Measurements from ENCODE around the gene SLC6A1.

Gene SLC6A1

DNA sequence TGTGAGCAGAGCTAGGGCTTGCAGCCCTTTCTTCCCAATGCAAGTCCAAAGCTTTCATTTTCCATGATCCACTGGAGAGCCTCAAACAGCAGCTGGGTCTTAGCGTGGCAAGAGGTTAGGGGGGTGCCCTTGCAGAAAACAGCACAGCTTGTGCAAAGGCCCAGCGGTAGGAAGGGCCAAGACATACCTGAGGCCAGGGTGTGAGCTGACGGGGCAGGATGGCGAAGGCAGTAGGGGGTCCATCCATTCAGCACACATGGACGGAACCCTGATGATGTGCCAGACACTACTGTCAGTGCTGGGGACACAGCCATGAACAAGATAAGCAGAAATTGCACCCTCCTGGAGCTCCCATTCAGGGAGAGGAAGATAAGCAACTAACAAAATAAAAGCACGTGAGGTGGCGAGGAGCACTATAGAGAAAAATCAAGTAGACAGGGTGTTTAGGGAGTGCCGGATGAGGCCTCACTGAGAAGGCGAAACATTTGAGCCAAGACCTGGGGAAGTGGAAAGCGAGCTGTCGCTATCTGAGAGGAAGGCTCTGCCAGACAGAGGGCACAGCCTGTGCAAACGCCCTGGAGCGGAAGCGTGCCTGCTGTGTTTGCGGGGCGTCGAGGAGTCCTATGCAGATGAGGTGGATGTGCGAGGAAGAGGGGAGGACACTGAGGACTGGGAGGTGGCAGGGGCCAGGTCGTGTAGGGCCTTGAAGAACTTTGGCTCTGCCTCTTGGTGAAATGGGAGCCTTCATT is 43.4 kb downstream of the SLC6A1 start:
- ChIA-PET CTCF (interaction anchor here (0.8 to 2.2 kb wide), 2 partner anchors 24 to 53 kb away, joined by 3 to 6 read pairs; no protein-coding TSS in a partner anchor), POLR2A (no interaction called here)
- DNase-seq (ENCODE audit: low read depth, low spot score): no peak
- H3K4me3 ChIP-seq (ENCODE audit: low read depth, low read length): no peak overlapping the region
- TF ChIP-seq, protein P1, sequence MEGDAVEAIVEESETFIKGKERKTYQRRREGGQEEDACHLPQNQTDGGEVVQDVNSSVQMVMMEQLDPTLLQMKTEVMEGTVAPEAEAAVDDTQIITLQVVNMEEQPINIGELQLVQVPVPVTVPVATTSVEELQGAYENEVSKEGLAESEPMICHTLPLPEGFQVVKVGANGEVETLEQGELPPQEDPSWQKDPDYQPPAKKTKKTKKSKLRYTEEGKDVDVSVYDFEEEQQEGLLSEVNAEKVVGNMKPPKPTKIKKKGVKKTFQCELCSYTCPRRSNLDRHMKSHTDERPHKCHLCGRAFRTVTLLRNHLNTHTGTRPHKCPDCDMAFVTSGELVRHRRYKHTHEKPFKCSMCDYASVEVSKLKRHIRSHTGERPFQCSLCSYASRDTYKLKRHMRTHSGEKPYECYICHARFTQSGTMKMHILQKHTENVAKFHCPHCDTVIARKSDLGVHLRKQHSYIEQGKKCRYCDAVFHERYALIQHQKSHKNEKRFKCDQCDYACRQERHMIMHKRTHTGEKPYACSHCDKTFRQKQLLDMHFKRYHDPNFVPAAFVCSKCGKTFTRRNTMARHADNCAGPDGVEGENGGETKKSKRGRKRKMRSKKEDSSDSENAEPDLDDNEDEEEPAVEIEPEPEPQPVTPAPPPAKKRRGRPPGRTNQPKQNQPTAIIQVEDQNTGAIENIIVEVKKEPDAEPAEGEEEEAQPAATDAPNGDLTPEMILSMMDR (IDR thresholded peaks at IDR 0.05; ENCODE audit: insufficient read depth, low read length, missing control alignments): no peak

DNA sequence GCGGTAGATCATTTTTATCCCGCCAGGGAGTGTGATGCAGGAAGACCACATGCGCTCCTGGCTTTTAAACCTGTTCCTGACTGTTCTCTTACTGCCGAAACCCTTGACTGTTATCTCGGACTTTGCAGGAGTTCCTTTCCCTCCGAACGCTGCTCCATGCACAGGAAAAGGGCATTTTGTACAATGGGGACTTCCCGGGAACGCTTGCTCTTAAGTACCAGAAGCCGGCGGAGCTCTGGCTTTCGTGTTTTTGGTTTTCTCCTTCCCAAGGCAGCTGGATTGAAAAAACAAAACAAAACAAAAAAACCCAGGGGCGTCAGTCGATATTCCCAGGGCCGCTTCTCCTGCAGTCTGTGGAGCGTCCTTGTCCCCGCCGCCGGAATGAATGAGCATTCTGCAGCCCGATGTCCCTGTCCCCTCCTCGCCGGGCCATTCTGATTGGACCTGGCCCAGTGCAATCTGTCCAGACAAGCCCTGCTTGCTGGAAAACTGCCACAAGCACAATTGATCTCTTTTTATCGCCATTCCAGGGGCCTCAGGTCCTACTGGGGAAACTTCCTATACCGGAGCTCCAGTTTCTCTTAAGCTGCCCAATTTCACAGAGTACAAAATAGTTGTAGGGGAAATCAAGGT is 44.8 kb downstream of the SLC6A1 start:
- H3K4me3 ChIP-seq (ENCODE audit: low read depth, low read length): no peak overlapping the region
- ChIA-PET POLR2A (no interaction called here), CTCF (interaction anchor here (1.6 to 2.2 kb wide), 2 partner anchors 23 to 55 kb away, joined by 6 read pairs; no protein-coding TSS in a partner anchor)
- DNase-seq (ENCODE audit: low read depth, low spot score): no peak
- TF ChIP-seq, protein P1 (IDR thresholded peaks at IDR 0.05; ENCODE audit: insufficient read depth, low read length, missing control alignments): no peak

DNA sequence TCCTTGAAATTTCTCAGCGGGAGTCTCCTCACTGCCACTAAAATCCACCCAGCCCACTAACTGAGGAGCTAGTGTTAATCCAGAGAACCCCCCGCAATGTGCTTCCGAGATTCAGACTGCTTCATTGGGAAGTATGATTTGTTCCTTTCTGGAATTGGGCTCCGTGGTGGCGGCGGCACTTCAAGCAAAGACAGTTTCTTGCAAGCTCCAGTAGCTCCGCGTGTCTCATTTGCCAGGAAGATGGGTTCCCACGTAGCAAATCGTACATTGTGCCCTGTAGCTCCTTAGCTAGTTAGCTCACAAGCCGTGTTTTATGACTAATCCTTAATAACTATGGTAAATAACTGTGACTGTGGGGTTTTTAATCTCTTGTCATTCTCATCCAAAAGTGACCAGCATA is 45.4 kb downstream of the SLC6A1 start:
- H3K4me3 ChIP-seq (ENCODE audit: low read depth, low read length): no peak overlapping the region
- no peak for DNase-seq (ENCODE audit: low read depth, low spot score)
- CTCF ChIA-PET: interaction anchor here (1.6 kb wide), 1 partner anchor 22 kb away, joined by 6 read pairs; no protein-coding TSS in a partner anchor
- POLR2A ChIA-PET: no interaction called here
- TF ChIP-seq, protein P1 (IDR thresholded peaks at IDR 0.05; ENCODE audit: insufficient read depth, low read length, missing control alignments): no peak

DNA sequence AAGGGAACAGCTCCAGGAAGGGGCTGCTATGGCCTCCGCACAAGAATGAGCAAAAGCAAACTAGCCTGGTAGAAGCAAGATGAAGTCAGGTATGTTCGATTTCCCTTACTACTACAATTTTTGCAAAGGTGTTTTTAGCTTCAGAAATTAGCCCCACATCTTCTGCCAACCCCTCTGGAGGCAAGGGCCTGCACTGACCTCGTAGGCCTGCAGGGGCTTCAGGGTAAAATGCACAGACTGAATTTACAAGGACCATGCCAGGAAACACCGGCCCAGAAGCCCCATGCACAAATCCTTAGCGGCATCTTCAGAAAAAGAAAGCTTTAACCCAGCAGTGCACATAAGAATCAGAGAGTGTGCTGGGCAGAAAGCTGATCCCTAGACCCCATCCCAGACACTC is 53.0 kb downstream of the SLC6A1 start:
- TF ChIP-seq, protein P1 (IDR thresholded peaks at IDR 0.05; ENCODE audit: insufficient read depth, low read length, missing control alignments): no peak
- CTCF ChIA-PET: interaction anchor here (1.0 to 2.6 kb wide), 3 partner anchors 15 to 290 kb away, joined by 3 to 10 read pairs (median 4); no protein-coding TSS in a partner anchor
- POLR2A ChIA-PET: no interaction called here
- no peak for DNase-seq (ENCODE audit: low read depth, low spot score)
- H3K4me3 ChIP-seq (ENCODE audit: low read depth, low read length): no peak overlapping the region

DNA sequence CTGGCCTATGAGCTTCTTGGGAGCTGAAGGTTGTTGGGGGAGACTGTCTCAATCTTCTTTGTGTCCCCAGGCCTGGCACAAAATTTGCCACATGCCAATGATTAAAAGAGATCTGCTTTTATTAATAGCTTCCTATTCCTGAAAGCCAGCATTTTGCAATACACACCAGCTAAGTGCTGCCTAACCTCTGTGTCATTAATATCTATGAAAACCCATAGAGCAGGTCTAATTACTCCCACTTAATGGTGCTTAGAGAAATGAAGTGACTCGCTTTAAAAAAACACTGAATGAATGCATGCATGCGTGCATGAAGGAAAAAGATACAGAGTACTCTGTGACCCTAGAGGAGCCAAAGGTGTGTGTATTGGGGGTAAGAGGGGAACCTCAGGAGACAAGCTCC is 55.0 kb downstream of the SLC6A1 start:
- TF ChIP-seq, protein P1 (IDR thresholded peaks at IDR 0.05; ENCODE audit: insufficient read depth, low read length, missing control alignments): no peak
- H3K4me3 ChIP-seq (ENCODE audit: low read depth, low read length): no peak overlapping the region
- ChIA-PET CTCF (interaction anchor here (1.1 to 6.8 kb wide), 2 partner anchors 11 to 13 kb away, joined by 4 to 49 read pairs; no protein-coding TSS in a partner anchor), POLR2A (no interaction called here)
- no peak for DNase-seq (ENCODE audit: low read depth, low spot score)

DNA sequence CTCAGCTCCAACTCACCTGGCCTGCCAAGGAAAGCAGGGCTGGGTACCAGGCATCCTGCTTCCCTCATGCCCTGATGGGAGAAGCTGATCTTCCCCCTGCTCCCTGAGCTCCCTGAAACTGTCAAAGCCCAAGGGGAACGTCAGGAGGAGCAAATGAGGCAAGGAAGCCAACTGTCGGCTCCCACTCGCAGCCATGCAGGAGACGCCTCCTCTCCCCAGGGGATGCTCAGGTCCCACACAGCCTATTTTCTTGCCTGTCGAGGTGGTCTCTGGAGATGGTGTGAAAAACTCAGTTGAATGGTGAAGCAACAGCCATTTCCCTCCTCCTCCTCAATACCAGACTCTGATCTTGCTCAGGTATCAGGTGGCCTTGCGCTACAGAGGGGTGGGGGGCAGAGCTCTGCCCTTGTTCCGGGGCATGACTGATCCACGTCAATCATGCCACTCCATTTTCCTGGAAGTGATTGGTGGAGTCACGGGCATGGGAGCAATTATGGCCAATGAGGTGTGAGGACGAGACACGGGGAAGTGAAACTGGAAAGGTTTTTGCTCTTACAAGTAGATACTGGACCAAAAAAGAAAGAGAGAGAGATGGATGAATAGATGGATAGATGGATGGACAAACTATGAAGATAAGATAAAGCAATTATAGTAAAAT is 58.2 kb downstream of the SLC6A1 start:
- ChIA-PET CTCF (interaction anchor here (6.8 kb wide), 1 partner anchor 10 kb away, joined by 49 read pairs; no protein-coding TSS in a partner anchor), POLR2A (no interaction called here)
- H3K4me3 ChIP-seq (ENCODE audit: low read depth, low read length): no peak overlapping the region
- TF ChIP-seq, protein P1 (IDR thresholded peaks at IDR 0.05; ENCODE audit: insufficient read depth, low read length, missing control alignments): no peak
- DNase-seq (ENCODE audit: low read depth, low spot score): no peak
